ENCODE results near the gene COL4A2.

Gene COL4A2

DNA sequence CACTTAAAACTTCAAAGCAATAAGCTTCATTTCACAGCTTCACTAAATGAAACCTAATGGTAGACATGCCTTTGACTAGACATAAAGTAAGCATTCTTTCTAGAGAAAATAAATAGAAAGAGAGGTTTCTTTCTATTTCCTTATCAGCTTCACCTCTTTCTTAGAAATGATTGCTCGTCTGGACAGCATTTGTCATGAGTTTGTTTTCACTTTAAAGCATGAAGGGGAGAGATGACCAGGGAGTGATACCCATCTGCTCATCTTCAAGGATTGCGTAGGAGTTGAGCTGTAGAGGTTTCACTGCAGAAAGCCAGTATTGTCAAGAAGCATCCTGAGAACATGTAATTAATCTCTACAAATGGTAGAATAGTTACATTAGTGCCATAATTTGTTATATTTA is 61.3 kb downstream of the COL4A2 start:
- TF ChIP-seq CTCF (IDR thresholded peaks at IDR 0.05; ENCODE audit: low read depth, low read length, missing control alignments) = no peak
- Histone ChIP-seq H3K27ac (peak overlapping the region; percentile 20), H3K4me3 (ENCODE audit: low read depth, low read length) (no peak overlapping the region), H3K36me3 (replicated peaks) (peaks cover 32% of the 10 kb centered on the region), H3K27me3 (replicated peaks) (no peaks in the 10 kb centered on the region)
- in situ Hi-C loops (cut with HindIII; ENCODE audit: low pct_ligation_motif_present, low sequenced_read_pairs) = no loop called here
- DNase-seq = no peak

GRCh38 chr13:110369400-110369799 is 62.3 kb downstream of the COL4A2 start:
- in situ Hi-C loops (cut with HindIII; ENCODE audit: low pct_ligation_motif_present, low sequenced_read_pairs) = no loop called here
- DNase-seq = no peak
- no peaks in the 10 kb centered on the region for H3K27me3 ChIP-seq (replicated peaks)
- H3K4me3 ChIP-seq (ENCODE audit: low read depth, low read length) = no peak overlapping the region
- peak overlapping the region; percentile 8 for H3K27ac ChIP-seq
- peaks cover 27% of the 10 kb centered on the region for H3K36me3 ChIP-seq (replicated peaks)
- TF ChIP-seq CTCF (IDR thresholded peaks at IDR 0.05; ENCODE audit: low read depth, low read length, missing control alignments) = no peak

- in situ Hi-C loops (cut with HindIII; ENCODE audit: low pct_ligation_motif_present, low sequenced_read_pairs) = no loop called here
- Histone ChIP-seq H3K4me3 (ENCODE audit: low read depth, low read length) (no peak overlapping the region), H3K27me3 (replicated peaks) (no peaks in the 10 kb centered on the region), H3K36me3 (replicated peaks) (peaks cover 19% of the 10 kb centered on the region), H3K27ac (peak overlapping the region; percentile 93)
- peak; percentile 64 for DNase-seq
- no peak for TF ChIP-seq CTCF (IDR thresholded peaks at IDR 0.05; ENCODE audit: low read depth, low read length, missing control alignments)
Observed at GRCh38 chr13:110371550-110372465, 64.7 kb downstream of the COL4A2 start.

DNA sequence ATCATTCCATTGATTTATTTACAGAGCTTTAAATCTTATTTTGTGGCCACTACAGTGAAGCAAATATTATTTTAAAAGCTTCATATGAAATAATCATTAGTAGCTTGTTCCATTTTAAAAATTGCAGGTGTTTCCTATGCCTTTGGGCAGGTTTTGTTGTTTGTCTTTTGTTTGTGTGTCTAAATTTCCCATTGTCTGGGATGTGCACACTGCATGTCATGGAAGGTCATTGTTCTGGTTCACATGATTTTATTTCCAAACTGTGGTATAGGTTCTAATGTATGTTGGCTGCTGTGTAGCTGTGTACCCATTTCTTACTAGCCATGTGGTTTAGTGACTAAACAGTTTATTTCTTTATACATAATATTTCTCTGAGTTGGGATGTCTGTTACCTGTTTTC is 65.6 kb downstream of the COL4A2 start:
- TF ChIP-seq CTCF (IDR thresholded peaks at IDR 0.05; ENCODE audit: low read depth, low read length, missing control alignments) = no peak
- no peak for DNase-seq
- in situ Hi-C loops (cut with HindIII; ENCODE audit: low pct_ligation_motif_present, low sequenced_read_pairs) = no loop called here
- H3K27me3 ChIP-seq (replicated peaks) = no peaks in the 10 kb centered on the region
- H3K27ac ChIP-seq = peak overlapping the region; percentile 93
- H3K4me3 ChIP-seq (ENCODE audit: low read depth, low read length) = no peak overlapping the region
- H3K36me3 ChIP-seq (replicated peaks) = peaks cover 13% of the 10 kb centered on the region

- no peak for TF ChIP-seq CTCF (IDR thresholded peaks at IDR 0.05; ENCODE audit: low read depth, low read length, missing control alignments)
- H3K4me3 ChIP-seq (ENCODE audit: low read depth, low read length) = no peak overlapping the region
- in situ Hi-C loops (cut with HindIII; ENCODE audit: low pct_ligation_motif_present, low sequenced_read_pairs) = no loop called here
- no peaks in the 10 kb centered on the region for H3K27me3 ChIP-seq (replicated peaks)
- DNase-seq = no peak
- H3K27ac ChIP-seq = peak overlapping the region; percentile 93
- H3K36me3 ChIP-seq (replicated peaks) = peaks cover 15% of the 10 kb centered on the region
Observed at GRCh38 chr13:110373617-110374016, 66.5 kb downstream of the COL4A2 start.
